ENCODE measurements around the gene PPFIA1.

Gene PPFIA1

GRCh38 chr11:70413151-70413550 lies 142.7 kb downstream of the PPFIA1 start:
- H3K4me3 ChIP-seq (ENCODE audit: low read length), result no peak overlapping the region
- peaks cover 94% of the 10 kb centered on the region for H3K36me3 ChIP-seq (ENCODE audit: control insufficient read depth, low read depth, low read length)
- H3K27me3 ChIP-seq (ENCODE audit: control insufficient read depth, insufficient read depth, low read length), result no peaks in the 10 kb centered on the region
- H3K4me1 ChIP-seq (ENCODE audit: control insufficient read depth, low read depth, low read length), result no peaks in the 10 kb centered on the region
- H3K27ac ChIP-seq (ENCODE audit: low read length), result no peak overlapping the region
- no peak overlapping the region for H3K9ac ChIP-seq (ENCODE audit: low read length)
- no peaks in the 10 kb centered on the region for H3K9me3 ChIP-seq (ENCODE audit: control insufficient read depth, low read depth, low read length)

DNA sequence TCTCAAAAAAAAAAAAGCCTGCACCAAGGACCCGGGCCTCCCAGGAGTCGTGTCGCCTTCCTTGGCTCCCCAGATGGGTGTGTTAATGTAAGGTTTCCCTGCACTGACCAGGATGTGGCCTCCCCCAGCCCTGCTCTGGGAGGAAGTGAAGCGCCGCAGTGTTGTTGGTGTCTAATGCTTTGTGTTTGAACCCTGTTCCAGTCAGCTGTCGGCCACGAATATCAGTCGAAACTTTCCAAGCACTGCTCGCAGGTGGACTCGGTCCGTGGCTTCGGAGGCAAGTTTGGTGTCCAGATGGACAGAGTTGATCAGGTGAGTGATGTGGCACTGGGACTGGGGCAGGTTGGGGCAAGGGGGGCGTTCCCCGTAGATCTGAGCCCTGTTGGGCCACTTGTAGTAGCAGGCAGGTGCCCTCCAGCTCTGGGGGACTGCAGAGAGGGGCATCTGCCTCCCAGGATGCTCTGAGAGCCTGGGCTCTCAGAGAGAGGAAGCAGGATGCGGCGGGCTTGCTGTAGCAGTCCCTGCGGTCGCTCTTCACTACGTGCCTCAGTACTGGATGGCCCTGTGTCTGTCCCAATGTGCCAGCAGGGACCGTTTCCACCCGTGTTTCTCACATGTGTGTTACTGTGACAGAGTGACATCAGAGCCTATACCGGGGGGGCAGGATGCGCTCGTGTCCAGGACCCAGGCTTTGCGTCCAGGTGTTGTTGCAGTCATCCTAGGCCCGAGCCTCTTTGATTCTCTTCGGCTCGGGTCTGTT lies 144.0 kb downstream of the PPFIA1 start:
- Histone ChIP-seq H3K27me3 (ENCODE audit: control insufficient read depth, insufficient read depth, low read length) (no peaks in the 10 kb centered on the region), H3K9me3 (ENCODE audit: control insufficient read depth, low read depth, low read length) (no peaks in the 10 kb centered on the region), H3K27ac (ENCODE audit: low read length) (no peak overlapping the region), H3K4me1 (ENCODE audit: control insufficient read depth, low read depth, low read length) (no peaks in the 10 kb centered on the region), H3K36me3 (ENCODE audit: control insufficient read depth, low read depth, low read length) (peaks cover 90% of the 10 kb centered on the region), H3K4me3 (ENCODE audit: low read length) (no peak overlapping the region), H3K9ac (ENCODE audit: low read length) (no peak overlapping the region)

DNA sequence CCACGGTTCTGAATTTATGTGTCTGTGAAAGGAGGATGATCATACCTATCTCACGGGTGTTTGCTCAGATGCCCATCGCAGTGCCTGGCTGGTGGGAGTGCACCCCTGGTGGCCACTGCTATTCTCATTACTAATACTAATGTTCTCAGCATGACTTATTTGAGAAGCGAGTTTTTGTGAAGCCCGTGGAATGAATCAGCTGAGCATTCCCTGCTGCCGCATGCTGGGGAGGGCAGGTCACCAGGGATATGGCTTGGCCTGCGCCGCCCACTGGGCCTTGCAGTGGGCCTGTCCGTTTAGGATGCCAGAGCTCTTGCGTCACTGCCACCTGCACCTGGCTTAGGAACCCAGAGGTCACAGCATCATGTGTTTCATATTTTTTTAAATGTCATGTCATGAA lies 144.7 kb downstream of the PPFIA1 start:
- peaks cover 90% of the 10 kb centered on the region for H3K36me3 ChIP-seq (ENCODE audit: control insufficient read depth, low read depth, low read length)
- H3K9ac ChIP-seq (ENCODE audit: low read length), result no peak overlapping the region
- no peak overlapping the region for H3K27ac ChIP-seq (ENCODE audit: low read length)
- no peaks in the 10 kb centered on the region for H3K4me1 ChIP-seq (ENCODE audit: control insufficient read depth, low read depth, low read length)
- H3K9me3 ChIP-seq (ENCODE audit: control insufficient read depth, low read depth, low read length), result no peaks in the 10 kb centered on the region
- H3K4me3 ChIP-seq (ENCODE audit: low read length), result no peak overlapping the region
- H3K27me3 ChIP-seq (ENCODE audit: control insufficient read depth, insufficient read depth, low read length), result no peaks in the 10 kb centered on the region

GRCh38 chr11:70415642-70416395 lies 145.3 kb downstream of the PPFIA1 start:
- no peak overlapping the region for H3K4me3 ChIP-seq (ENCODE audit: low read length)
- no peaks in the 10 kb centered on the region for H3K9me3 ChIP-seq (ENCODE audit: control insufficient read depth, low read depth, low read length)
- H3K9ac ChIP-seq (ENCODE audit: low read length), result no peak overlapping the region
- H3K27me3 ChIP-seq (ENCODE audit: control insufficient read depth, insufficient read depth, low read length), result no peaks in the 10 kb centered on the region
- peaks cover 90% of the 10 kb centered on the region for H3K36me3 ChIP-seq (ENCODE audit: control insufficient read depth, low read depth, low read length)
- no peak overlapping the region for H3K27ac ChIP-seq (ENCODE audit: low read length)
- H3K4me1 ChIP-seq (ENCODE audit: control insufficient read depth, low read depth, low read length), result no peaks in the 10 kb centered on the region

GRCh38 chr11:70416881-70417280 lies 146.4 kb downstream of the PPFIA1 start:
- Histone ChIP-seq H3K9ac (ENCODE audit: low read length) (no peak overlapping the region), H3K27ac (ENCODE audit: low read length) (no peak overlapping the region), H3K4me1 (ENCODE audit: control insufficient read depth, low read depth, low read length) (no peaks in the 10 kb centered on the region), H3K27me3 (ENCODE audit: control insufficient read depth, insufficient read depth, low read length) (no peaks in the 10 kb centered on the region), H3K36me3 (ENCODE audit: control insufficient read depth, low read depth, low read length) (peaks cover 90% of the 10 kb centered on the region), H3K4me3 (ENCODE audit: low read length) (no peak overlapping the region), H3K9me3 (ENCODE audit: control insufficient read depth, low read depth, low read length) (no peaks in the 10 kb centered on the region)

DNA sequence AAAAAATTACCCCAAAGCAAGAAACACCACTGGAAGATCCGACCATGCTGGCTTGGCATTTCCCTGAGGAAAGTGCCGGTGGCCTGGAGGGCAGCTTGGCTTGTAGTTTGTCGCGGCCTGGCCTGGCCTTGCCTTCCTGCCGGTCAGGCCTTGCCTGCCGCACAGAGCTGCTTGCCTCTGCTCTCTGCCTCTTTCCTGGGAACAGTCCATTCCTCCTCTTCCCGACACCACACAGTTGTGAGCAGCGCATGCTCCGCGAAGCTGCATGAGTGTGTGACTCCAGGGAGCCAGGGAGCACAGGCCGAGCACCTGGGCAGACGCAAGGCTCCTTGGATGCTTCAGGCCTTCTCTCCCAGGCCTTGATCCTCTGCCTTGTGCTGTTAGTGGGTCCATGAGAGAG lies 147.6 kb downstream of the PPFIA1 start:
- Histone ChIP-seq H3K36me3 (ENCODE audit: control insufficient read depth, low read depth, low read length) (peaks cover 85% of the 10 kb centered on the region), H3K27me3 (ENCODE audit: control insufficient read depth, insufficient read depth, low read length) (no peaks in the 10 kb centered on the region)

GRCh38 chr11:70419307-70420007 lies 149.0 kb downstream of the PPFIA1 start:
- Histone ChIP-seq H3K27ac (ENCODE audit: low read length) (no peak overlapping the region), H3K4me3 (ENCODE audit: low read length) (no peak overlapping the region), H3K9ac (ENCODE audit: low read length) (no peak overlapping the region), H3K4me1 (ENCODE audit: control insufficient read depth, low read depth, low read length) (no peaks in the 10 kb centered on the region), H3K27me3 (ENCODE audit: control insufficient read depth, insufficient read depth, low read length) (no peaks in the 10 kb centered on the region), H3K9me3 (ENCODE audit: control insufficient read depth, low read depth, low read length) (no peaks in the 10 kb centered on the region), H3K36me3 (ENCODE audit: control insufficient read depth, low read depth, low read length) (peaks cover 76% of the 10 kb centered on the region)

More for the DNA sequence above, 147.6 kb downstream of the PPFIA1 start:
- H3K4me3 ChIP-seq (ENCODE audit: low read length), result no peak overlapping the region
- H3K9me3 ChIP-seq (ENCODE audit: control insufficient read depth, low read depth, low read length), result no peaks in the 10 kb centered on the region
- H3K4me1 ChIP-seq (ENCODE audit: control insufficient read depth, low read depth, low read length), result no peaks in the 10 kb centered on the region
- no peak overlapping the region for H3K9ac ChIP-seq (ENCODE audit: low read length)
- no peak overlapping the region for H3K27ac ChIP-seq (ENCODE audit: low read length)

DNA sequence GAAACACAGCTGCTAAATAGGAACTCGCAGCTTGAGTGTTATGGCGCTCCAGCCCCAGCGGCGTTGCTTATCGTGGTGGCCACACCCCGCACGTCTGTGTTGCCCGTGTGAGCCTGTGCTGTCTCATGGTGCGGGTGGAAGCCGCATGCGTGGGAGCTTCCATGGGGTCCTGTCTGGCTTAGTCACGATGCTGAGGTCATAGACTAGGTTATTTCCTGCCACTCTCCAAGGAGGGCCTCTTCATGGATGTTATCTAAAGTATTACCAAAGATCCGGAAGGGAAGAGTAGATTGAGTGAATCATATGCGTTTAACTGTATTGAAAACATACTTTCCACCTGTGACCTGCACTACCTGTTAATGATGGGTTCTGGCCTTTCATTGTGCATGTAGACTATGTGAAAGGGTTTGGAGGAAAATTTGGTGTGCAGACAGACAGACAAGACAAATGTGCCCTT lies 149.5 kb downstream of the PPFIA1 start:
- Histone ChIP-seq H3K36me3 (ENCODE audit: control insufficient read depth, low read depth, low read length) (peaks cover 76% of the 10 kb centered on the region), H3K4me3 (ENCODE audit: low read length) (no peak overlapping the region), H3K27ac (ENCODE audit: low read length) (no peak overlapping the region), H3K9me3 (ENCODE audit: control insufficient read depth, low read depth, low read length) (no peaks in the 10 kb centered on the region), H3K4me1 (ENCODE audit: control insufficient read depth, low read depth, low read length) (no peaks in the 10 kb centered on the region), H3K9ac (ENCODE audit: low read length) (no peak overlapping the region), H3K27me3 (ENCODE audit: control insufficient read depth, insufficient read depth, low read length) (no peaks in the 10 kb centered on the region)

DNA sequence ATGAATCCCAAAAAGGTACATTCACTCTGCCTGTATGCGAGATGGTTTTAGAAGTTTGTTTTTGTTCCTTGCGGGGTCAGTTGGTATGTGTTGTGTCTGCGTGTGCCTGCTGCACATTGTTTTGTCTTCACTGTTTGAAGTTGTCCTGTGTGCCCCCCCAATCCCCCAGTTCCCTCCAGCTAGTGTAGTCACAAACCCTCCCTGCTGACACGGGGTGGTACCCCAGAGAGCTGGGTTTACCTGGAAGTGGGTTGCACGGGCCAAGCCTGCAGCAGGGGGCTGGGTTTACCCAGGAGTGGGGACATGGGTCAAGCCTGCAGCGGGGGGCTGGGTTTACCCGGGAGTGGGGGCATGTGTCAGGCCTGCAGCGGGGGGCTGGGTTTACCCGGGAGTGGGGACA lies 150.0 kb downstream of the PPFIA1 start:
- Histone ChIP-seq H3K27me3 (ENCODE audit: control insufficient read depth, insufficient read depth, low read length) (no peaks in the 10 kb centered on the region), H3K4me1 (ENCODE audit: control insufficient read depth, low read depth, low read length) (no peaks in the 10 kb centered on the region), H3K9ac (ENCODE audit: low read length) (no peak overlapping the region), H3K36me3 (ENCODE audit: control insufficient read depth, low read depth, low read length) (peaks cover 76% of the 10 kb centered on the region), H3K4me3 (ENCODE audit: low read length) (no peak overlapping the region), H3K9me3 (ENCODE audit: control insufficient read depth, low read depth, low read length) (no peaks in the 10 kb centered on the region), H3K27ac (ENCODE audit: low read length) (no peak overlapping the region)

GRCh38 chr11:70421123-70421522 lies 150.6 kb downstream of the PPFIA1 start:
- Histone ChIP-seq H3K9me3 (ENCODE audit: control insufficient read depth, low read depth, low read length) (no peaks in the 10 kb centered on the region), H3K36me3 (ENCODE audit: control insufficient read depth, low read depth, low read length) (peaks cover 74% of the 10 kb centered on the region), H3K4me3 (ENCODE audit: low read length) (no peak overlapping the region), H3K27ac (ENCODE audit: low read length) (no peak overlapping the region), H3K4me1 (ENCODE audit: control insufficient read depth, low read depth, low read length) (no peaks in the 10 kb centered on the region), H3K27me3 (ENCODE audit: control insufficient read depth, insufficient read depth, low read length) (no peaks in the 10 kb centered on the region), H3K9ac (ENCODE audit: low read length) (no peak overlapping the region)

DNA sequence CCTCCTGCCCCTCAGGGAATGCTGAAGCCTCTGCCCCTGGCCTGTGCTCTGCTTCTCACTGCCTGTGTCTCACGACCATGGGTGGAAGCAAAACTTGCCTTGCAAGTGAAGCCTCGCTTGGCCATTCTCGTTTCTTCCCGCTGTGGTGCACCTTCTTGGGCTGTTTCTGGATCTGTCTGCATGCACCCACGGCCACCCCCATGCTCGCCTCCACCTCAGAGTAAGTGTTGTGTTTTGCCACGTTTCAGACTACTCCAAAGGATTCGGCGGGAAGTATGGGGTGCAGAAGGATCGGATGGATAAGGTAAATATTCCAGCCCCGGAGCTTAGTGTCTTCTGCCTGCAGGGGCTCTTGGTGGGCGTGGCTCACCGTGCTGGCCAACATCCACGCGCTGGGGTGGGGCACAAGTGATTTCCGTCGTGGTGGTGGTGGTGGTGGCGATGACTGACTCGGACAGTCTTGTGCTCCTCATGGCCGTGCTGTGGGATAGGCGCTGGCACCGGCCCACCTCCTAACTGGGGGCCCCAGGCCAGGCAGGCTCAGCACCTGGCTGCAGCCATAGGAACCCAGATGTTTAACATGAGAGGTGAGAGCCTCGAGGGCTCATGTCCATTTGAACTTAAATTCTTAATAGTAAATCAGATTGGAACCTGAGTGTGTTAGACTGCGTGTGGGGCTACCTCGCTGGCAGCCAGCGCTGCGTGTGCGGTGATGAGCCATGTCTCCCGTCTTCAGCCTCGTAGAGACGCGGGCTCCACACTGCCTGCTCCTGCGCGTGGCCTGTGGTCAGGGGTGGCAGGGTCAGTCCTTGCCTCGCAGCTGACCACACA lies 152.4 kb downstream of the PPFIA1 start:
- H3K27me3 ChIP-seq (ENCODE audit: control insufficient read depth, insufficient read depth, low read length), result no peaks in the 10 kb centered on the region
- no peak overlapping the region for H3K27ac ChIP-seq (ENCODE audit: low read length)
- no peaks in the 10 kb centered on the region for H3K9me3 ChIP-seq (ENCODE audit: control insufficient read depth, low read depth, low read length)
- H3K36me3 ChIP-seq (ENCODE audit: control insufficient read depth, low read depth, low read length), result peaks cover 64% of the 10 kb centered on the region
- H3K9ac ChIP-seq (ENCODE audit: low read length), result no peak overlapping the region
- no peak overlapping the region for H3K4me3 ChIP-seq (ENCODE audit: low read length)
- no peaks in the 10 kb centered on the region for H3K4me1 ChIP-seq (ENCODE audit: control insufficient read depth, low read depth, low read length)
